Measurements from ENCODE around the gene UBE2E2. TPM values are rescaled to one million over a fixed set of nuclear protein-coding genes. Genes with fewer than 3 reads are reported as not detected.

Gene UBE2E2
- total RNA-seq, 1 experiment from 2014 or later = 38.6 TPM

DNA sequence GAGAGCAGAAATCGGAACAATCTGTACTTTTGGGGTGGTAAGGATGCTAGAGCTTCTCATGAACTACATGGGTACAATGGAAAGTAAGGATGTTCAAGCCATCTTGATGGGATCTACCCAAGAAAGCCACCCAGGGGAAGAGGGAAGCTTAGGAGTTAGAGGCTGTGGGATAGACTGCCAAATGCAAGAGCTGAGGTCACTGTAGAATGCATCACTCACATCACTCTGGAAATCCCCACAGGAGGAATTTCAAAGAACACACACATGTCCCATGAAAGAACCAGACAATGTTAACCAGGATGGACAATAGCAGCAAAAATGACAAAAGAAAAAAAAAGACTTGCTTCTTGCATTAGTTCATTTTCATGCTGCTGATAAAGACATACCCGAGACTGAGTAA, 32.8 kb upstream of the UBE2E2 start:
- H2BK5ac ChIP-seq (ENCODE audit: insufficient read length, low read length) = no peak overlapping the region
- H3K56ac ChIP-seq (ENCODE audit: insufficient read length, low read depth, low read length) = no peak overlapping the region
- no peak overlapping the region for H2AFZ ChIP-seq (ENCODE audit: low read length)
- H2BK20ac ChIP-seq (ENCODE audit: low read depth, low read length, poor library complexity, severe bottlenecking) = no peak overlapping the region
- H3K23me2 ChIP-seq (ENCODE audit: insufficient read length, low read depth, low read length, poor library complexity, severe bottlenecking) = no peaks in the 10 kb centered on the region
- no peak overlapping the region for H4K8ac ChIP-seq (replicated peaks; ENCODE audit: insufficient read length, low read depth, low read length)
- no peak overlapping the region for H3T11ph ChIP-seq (ENCODE audit: low read length)
- TF ChIP-seq, protein P1, sequence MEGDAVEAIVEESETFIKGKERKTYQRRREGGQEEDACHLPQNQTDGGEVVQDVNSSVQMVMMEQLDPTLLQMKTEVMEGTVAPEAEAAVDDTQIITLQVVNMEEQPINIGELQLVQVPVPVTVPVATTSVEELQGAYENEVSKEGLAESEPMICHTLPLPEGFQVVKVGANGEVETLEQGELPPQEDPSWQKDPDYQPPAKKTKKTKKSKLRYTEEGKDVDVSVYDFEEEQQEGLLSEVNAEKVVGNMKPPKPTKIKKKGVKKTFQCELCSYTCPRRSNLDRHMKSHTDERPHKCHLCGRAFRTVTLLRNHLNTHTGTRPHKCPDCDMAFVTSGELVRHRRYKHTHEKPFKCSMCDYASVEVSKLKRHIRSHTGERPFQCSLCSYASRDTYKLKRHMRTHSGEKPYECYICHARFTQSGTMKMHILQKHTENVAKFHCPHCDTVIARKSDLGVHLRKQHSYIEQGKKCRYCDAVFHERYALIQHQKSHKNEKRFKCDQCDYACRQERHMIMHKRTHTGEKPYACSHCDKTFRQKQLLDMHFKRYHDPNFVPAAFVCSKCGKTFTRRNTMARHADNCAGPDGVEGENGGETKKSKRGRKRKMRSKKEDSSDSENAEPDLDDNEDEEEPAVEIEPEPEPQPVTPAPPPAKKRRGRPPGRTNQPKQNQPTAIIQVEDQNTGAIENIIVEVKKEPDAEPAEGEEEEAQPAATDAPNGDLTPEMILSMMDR (conservative IDR thresholded peaks at IDR 0.05) = no peak
- H2BK15ac ChIP-seq (ENCODE audit: low read depth, low read length) = no peak overlapping the region
- no peak overlapping the region for H3K23ac ChIP-seq (ENCODE audit: insufficient read length, low read depth, low read length)
- no peaks in the 10 kb centered on the region for H3K79me1 ChIP-seq (ENCODE audit: insufficient read depth, low read depth, low read length, poor library complexity, severe bottlenecking)
- no peak overlapping the region for H2BK12ac ChIP-seq (ENCODE audit: insufficient read length, low read depth, low read length)
- no peak overlapping the region for H3K9ac ChIP-seq (ENCODE audit: extremely low read depth, insufficient read length, low read length)
- no peak overlapping the region for H4K5ac ChIP-seq (ENCODE audit: insufficient read length, low read depth, low read length)
- no peaks in the 10 kb centered on the region for H3K4me1 ChIP-seq (ENCODE audit: insufficient read depth, low read length)
- no peak for DNase-seq
- H3K18ac ChIP-seq (ENCODE audit: insufficient read length, low read depth, low read length) = no peak overlapping the region
- no peaks in the 10 kb centered on the region for H3K79me2 ChIP-seq (ENCODE audit: insufficient read depth, low read length)
- H2AK5ac ChIP-seq (ENCODE audit: insufficient read length, low read length) = no peak overlapping the region
- no peaks in the 10 kb centered on the region for H3K27me3 ChIP-seq (ENCODE audit: insufficient read depth, low read length)
- H3K14ac ChIP-seq (ENCODE audit: insufficient read depth, low read length) = no peak overlapping the region
- H3K4me2 ChIP-seq (ENCODE audit: insufficient read depth, insufficient read length, low read length) = no peak overlapping the region
- WGBS (ENCODE audit: extremely low coverage, insufficient read length, low lambda C conversion rate) = no CpG with 5 or more reads among the region's 2 CpGs
- H4K91ac ChIP-seq (ENCODE audit: insufficient read length, low read depth, low read length) = no peak overlapping the region
- peaks cover 5 to 6% of the 10 kb centered on the region in 2 experiments for H3K4me1 Mint-ChIP-seq
- no peaks in the 10 kb centered on the region for H3K36me3 Mint-ChIP-seq (ENCODE audit: insufficient read depth in 1 of 3, low read depth in 3 of 3)
- H3K27ac ChIP-seq (ENCODE audit: insufficient read length, low read depth, low read length) = no peak overlapping the region
- H3K4ac ChIP-seq (ENCODE audit: low read depth, low read length) = no peak overlapping the region
- no peaks in the 10 kb centered on the region for H3K9me3 ChIP-seq (ENCODE audit: control insufficient read depth, low read depth, low read length)
- H3K9me3 Mint-ChIP-seq = no peaks in the 10 kb centered on the region
- no peaks in the 10 kb centered on the region for H4K20me1 ChIP-seq (ENCODE audit: control insufficient read depth, insufficient read depth, insufficient read length)
- no peak overlapping the region for H2BK120ac ChIP-seq (ENCODE audit: low read depth, low read length, poor library complexity, severe bottlenecking)
- no peak overlapping the region for H3K4me3 Mint-ChIP-seq
- H3K27ac Mint-ChIP-seq = no peak overlapping the region
- H3K27me3 Mint-ChIP-seq (ENCODE audit: low read depth) = no peaks in the 10 kb centered on the region

Data from H9 (cell line).